Activated naive CD4-positive, alpha-beta T cell treated with anti-CD3 and anti-CD28 coated beads, Interleukin-2, amount 50 U/mL, for 72 hours (primary cell): ENCODE data around the gene IGSF22. TPM values are rescaled to one million over a fixed set of nuclear protein-coding genes. Genes with fewer than 3 reads are reported as not detected.

Experiments
- ATAC-seq, 2 donors: fragments of 150-1000 bp; cut with Tn5 transposase; 2 replicates each; pipeline ENCODE4 v1.10.0; 2021; ENCODE audit warnings: mild to moderate bottlenecking in 2 of 2, moderate library complexity in 2 of 2
- DNase-seq, 2 donors: peaks; one replicate each; pipeline ENCODE4 v3.0.0; 2021 to 2022; ENCODE audit warnings: low spot score in 2 of 2
- H3K27ac Mint-ChIP-seq, 2 donors: one replicate each; pipeline ENCODE4 v1.8.0; 2022; ENCODE audit warnings: mild to moderate bottlenecking in 2 of 2, mixed read lengths in 2 of 2
- H3K36me3 Mint-ChIP-seq, 2 donors: one replicate each; pipeline ENCODE4 v1.8.0; 2022; ENCODE audit warnings: mixed read lengths in 2 of 2
- H3K9me3 Mint-ChIP-seq, 2 donors: one replicate each; pipeline ENCODE4 v1.8.0; 2022; ENCODE audit warnings: mixed read lengths in 2 of 2
- total RNA-seq, 2 donors: library from RNA; stranded (reverse); gene quantifications; one replicate each; pipeline ENCODE4 v1.2.3, GENCODE V29; 2022

IGSF22 gene
- total RNA-seq, 2 donors from 2014 or later = 0.19 to 0.36 TPM

DNA sequence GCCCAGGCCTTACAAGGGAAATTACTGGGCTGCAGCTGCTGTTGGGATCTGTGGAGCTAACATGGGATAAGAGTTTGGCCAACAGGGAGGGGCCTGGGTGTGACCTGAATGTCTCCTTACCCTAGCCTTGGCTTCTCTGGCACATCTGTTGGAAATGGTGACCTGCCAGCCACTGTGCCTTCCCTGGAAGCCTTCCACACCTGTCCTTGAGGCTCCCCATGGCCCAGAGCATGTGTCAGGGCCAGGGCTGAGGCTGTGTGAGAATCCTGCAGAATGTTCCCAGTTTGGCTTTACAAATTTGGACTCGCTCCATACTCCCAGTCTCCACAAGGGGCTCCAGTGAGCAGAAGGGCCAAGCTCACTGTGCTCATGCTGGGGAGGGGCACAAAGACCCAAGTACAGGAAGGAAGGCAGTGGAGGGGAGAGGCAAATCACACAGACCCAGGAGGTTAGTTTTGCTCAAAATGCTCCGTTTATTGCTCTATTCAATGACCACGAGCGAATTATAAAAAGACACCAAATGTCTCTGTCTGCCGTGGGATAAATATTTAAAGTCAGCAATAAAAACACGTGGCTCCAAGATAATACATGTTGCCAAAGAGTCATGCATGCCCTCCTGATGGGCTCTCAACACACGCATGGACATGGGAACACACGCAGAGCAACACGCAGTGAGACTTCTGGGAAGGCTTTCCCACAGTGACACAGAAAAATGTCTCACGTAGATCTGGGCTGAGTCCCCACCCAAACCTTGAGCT is 1.7 kb upstream of the IGSF22 start:
- peak in 1 of 2 donors; percentile 66 for DNase-seq
- peak; percentile 71 to 74 for ATAC-seq
- Mint-ChIP-seq H3K9me3 (no peaks in the 10 kb centered on the region), H3K27ac (no peak overlapping the region), H3K36me3 (no peaks in the 10 kb centered on the region)

- Mint-ChIP-seq H3K27ac (no peak overlapping the region), H3K36me3 (no peaks in the 10 kb centered on the region), H3K9me3 (no peaks in the 10 kb centered on the region)
- ATAC-seq = no peak
- no peak for DNase-seq
Observed at GRCh38 chr11:18723991-18724390, 2.0 kb downstream of the IGSF22 start.

DNA sequence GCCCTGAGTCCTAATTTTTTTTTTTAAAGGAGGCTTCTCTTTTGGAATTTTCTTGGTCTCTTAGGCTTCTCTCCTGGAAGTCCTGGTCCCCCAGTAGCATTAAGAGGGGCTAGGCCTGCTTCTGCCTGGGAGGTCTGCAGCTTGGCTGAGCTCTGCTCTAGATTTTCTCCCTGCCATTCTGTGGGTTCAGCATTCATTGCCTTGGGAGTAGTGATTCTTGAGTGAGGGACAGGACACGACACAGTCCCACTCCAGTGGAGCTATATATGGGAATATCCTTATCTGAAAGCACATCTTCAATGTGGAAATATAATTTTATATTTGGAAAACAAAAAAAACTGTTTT is 3.7 kb downstream of the IGSF22 start:
- Mint-ChIP-seq H3K9me3 (no peaks in the 10 kb centered on the region), H3K27ac (peak overlapping the region in 1 of 2 donors; percentile 85), H3K36me3 (no peaks in the 10 kb centered on the region)
- ATAC-seq = no peak
- no peak for DNase-seq

- Mint-ChIP-seq H3K9me3 (no peaks in the 10 kb centered on the region), H3K27ac (peak overlapping the region; percentile 46 to 85), H3K36me3 (no peaks in the 10 kb centered on the region)
- peak; percentile 66 to 79 for ATAC-seq
- DNase-seq = peak; percentile 63 to 66
Observed at GRCh38 chr11:18721561-18722292, 4.3 kb downstream of the IGSF22 start.

DNA sequence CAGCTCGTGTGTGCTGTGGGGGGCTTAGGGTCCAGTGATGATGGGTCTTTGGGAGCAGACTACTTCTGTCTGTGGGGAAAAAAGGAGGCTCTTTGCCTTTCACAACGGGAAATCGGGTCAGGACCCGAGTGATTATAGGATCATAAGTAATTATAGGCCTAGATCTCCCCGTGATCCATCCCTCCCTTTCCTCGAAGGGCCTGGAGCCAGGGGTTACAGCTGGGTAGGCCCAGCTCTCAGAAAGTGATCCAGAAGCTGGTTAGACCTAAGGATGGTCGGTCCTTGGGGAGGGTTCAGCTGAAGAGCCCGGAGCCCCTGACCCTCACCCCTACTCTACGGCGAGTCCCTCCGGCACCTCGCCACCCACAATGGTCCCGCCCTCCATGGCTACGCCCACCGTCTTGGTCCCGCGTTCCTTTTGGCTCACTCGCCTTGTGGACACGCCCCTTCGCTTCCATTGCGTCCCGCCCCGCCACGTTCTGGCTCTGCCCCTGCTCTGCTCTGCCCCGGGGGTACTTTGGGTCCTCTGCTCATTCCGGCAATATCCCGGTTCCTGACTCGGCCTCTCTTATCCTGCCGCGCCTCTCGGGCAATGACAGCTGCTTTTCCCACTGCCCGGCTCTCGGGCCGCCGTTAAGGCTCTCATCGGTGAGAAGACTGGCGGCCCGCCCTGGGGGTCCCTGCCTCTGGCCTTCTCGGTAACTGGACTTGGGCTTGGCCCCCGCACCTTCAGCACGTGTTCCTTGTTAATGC is 5.0 kb downstream of the IGSF22 start:
- DNase-seq (peak; percentile 74 to 81), ATAC-seq (peak; percentile 86 to 95)
- H3K36me3 Mint-ChIP-seq = no peaks in the 10 kb centered on the region
- H3K9me3 Mint-ChIP-seq = no peaks in the 10 kb centered on the region
- peak overlapping the region in 1 of 2 donors; percentile 85 for H3K27ac Mint-ChIP-seq

DNA sequence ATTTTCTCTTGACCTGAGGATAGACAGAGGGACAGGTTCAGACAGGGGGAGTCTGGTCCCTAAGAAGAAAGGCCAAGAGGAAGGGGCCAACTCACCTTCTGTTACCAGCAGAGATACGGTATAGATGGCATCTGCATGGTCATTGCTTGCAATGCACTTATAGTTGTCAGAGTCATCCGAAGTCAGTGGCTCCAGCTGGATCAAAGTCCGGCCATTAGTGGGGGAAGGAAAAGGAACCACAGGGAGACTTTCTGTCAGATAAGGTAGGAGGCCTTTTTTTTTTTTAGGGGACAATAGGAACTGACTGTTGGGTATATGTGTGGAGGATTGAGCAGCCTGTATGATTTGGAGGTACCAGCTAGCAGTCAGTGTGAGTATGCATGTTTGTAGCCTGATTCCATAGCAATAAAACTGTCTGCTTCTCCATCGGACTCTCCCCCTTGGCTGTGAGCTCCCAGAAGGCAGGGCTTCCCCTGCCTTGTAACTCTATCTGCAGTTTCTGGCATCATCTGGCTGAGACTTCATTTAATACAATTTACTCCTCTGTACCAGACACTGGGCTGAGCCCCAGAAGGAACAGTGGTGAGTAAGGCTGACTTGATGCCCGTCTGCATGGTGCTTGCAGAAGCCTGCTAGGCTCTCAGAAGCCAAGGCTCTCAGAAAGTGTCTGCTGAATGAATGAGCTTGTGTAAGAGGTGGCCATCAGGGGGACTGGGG is 5.7 kb downstream of the IGSF22 start:
- DNase-seq (no peak), ATAC-seq (no peak)
- Mint-ChIP-seq H3K9me3 (no peaks in the 10 kb centered on the region), H3K27ac (no peak overlapping the region), H3K36me3 (no peaks in the 10 kb centered on the region)

DNA sequence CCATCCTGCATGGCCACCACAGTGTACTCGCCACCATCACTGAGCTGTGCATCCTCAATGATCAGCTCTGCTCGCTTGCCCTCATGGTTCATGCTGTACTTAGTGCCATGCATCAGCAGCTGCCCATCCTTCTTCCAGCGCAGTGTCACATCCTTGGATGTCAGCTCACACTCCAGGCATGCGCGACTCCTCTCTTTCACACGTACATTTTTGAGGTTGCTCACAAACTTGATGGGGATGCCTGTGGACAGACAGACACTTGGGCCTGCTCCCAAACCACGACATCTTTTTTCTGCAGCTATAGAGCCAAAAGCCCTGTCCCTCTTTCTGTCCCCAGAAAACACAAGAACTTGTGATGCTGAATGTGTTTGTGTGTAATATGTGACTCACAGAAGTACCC is 10.5 kb downstream of the IGSF22 start:
- DNase-seq (no peak), ATAC-seq (no peak)
- no peaks in the 10 kb centered on the region for H3K9me3 Mint-ChIP-seq
- H3K27ac Mint-ChIP-seq = no peak overlapping the region
- no peaks in the 10 kb centered on the region for H3K36me3 Mint-ChIP-seq

DNA sequence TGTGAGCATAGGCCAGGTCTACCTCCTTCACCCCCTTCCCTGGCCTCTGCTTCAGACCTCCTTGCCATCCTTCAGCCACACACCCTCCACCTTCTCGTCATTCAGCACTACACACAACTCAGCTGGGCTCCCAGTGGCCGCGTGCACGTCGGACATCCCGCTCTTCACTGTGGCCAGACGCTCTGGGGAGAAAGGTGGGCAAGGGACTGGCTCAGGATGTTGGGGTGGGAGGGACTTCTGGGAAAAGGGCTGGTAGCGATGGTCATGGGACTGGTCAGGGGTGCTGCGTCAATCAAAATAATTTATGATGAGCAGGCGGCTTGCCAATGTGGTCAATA is 11.6 kb downstream of the IGSF22 start:
- Mint-ChIP-seq H3K27ac (no peak overlapping the region), H3K36me3 (no peaks in the 10 kb centered on the region), H3K9me3 (no peaks in the 10 kb centered on the region)
- DNase-seq = no peak
- ATAC-seq = no peak

DNA sequence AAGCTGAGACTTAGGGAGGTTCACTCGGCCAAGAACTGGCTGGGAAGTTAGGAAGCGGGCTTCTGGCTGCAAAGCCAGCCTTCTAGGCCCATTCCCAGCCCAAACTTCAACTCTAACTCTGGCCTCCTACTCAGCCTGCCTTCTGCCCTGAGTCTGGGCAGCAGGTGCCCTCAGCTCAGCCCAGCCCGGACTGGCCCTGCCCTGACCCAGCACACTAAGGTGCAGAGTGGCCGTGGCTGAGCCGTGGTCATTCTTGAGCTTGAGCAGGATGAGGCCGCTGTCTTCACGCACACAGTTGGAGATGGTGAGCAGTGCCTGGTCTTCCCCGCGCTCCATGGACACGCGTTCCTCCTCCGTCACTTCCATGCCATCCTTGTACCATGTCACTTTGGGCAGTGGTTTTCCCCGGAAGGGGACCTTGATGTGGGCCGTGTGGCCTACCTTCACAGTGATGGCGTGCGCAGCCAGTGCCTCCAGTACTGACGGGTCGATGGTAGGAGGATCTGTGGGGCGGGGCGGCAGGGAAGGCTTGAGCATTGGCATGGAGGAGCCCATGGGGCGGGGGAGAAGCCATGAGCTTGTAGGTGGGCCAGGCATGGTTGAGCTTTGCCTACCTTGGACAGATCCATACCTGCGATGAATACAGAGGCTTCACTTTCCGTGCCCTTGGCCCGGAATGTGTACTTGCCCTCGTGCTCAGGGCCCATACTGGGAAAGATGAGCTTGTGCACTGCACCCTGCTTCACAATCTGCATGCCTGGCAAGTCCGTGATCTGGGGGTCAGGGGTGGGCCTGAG is 12.1 kb downstream of the IGSF22 start:
- no peaks in the 10 kb centered on the region for H3K36me3 Mint-ChIP-seq
- H3K27ac Mint-ChIP-seq = no peak overlapping the region
- no peak for DNase-seq
- ATAC-seq = no peak
- H3K9me3 Mint-ChIP-seq = no peaks in the 10 kb centered on the region

- ATAC-seq (no peak), DNase-seq (no peak)
- no peak overlapping the region for H3K27ac Mint-ChIP-seq
Observed at GRCh38 chr11:18710545-18710944, 15.4 kb downstream of the IGSF22 start.

DNA sequence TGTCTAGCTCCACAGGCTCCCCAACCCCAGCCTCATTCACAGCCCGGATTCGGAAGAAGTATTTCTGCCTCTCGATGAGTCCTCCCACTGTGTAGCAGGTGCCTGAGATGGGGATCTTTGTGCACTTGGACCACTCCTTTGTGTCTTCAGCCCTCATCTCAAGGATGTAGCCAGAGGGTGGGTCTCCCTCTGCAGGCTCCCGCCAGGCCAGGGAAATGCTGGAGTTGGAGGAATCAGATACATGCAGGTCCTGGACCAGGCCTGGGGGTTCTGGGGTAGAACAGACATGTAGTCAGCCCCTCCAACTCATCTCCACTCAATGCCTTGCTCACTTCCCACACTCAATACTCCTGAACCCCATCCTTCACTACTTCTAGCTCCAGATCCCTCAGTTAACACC is 16.6 kb downstream of the IGSF22 start:
- no peaks in the 10 kb centered on the region for H3K36me3 Mint-ChIP-seq
- DNase-seq = no peak
- ATAC-seq = no peak
- H3K9me3 Mint-ChIP-seq = no peaks in the 10 kb centered on the region
- no peak overlapping the region for H3K27ac Mint-ChIP-seq

More at GRCh38 chr11:18710545-18710944, 15.4 kb downstream of the IGSF22 start:
- Mint-ChIP-seq H3K36me3 (no peaks in the 10 kb centered on the region), H3K9me3 (no peaks in the 10 kb centered on the region)

- no peak for DNase-seq
- Mint-ChIP-seq H3K9me3 (no peaks in the 10 kb centered on the region), H3K27ac (no peak overlapping the region), H3K36me3 (no peaks in the 10 kb centered on the region)
- ATAC-seq = no peak
Observed at GRCh38 chr11:18707811-18708340, 18.1 kb downstream of the IGSF22 start.

DNA sequence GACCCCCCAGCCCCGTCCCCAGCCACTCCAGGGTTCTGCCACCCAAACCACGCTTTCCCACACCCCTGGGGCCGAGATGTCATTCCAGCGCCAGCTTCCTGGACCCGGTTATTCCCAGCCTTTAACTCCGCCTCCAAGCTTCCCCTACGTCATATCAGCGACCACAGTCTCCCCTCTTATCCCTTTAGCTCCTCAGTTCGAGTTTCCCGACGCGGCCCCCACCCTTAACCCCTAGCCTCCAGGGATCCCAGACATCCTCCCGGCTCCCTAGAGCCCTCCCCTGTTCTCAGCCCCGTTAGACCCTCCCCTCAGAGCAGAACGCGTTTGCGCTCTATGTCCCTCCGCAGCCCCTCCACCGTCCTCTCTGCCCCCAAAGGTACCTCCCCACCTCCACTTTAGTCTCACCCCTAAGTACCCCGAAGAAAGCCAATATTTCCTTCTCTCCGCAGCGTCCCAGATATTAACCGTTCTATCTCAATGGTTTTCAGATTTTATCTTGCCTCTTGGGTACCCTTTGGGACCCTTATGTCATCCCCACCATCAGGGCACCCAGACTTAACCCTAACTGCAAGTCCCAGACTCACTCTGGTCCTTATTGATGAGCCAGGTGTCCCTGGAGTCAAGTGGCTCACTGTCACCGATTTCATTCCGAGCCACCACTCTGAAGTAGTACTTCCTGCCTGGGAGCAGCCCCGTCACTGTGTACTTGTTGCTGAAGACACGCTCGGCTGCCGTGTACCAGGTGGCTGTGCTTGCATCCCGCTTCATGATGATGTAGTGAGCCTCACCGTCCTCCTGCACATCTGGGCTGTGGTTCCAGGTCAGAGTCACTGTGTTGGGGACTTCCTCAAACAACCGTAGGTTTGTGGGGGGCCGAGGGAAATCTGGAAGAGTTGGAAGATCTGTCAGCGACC is 19.4 kb downstream of the IGSF22 start:
- peak in 1 of 2 donors; percentile 35 for DNase-seq
- no peaks in the 10 kb centered on the region for H3K9me3 Mint-ChIP-seq
- ATAC-seq = peak; percentile 63 to 72
- H3K27ac Mint-ChIP-seq = peak overlapping the region; percentile 23 to 94
- H3K36me3 Mint-ChIP-seq = no peaks in the 10 kb centered on the region

DNA sequence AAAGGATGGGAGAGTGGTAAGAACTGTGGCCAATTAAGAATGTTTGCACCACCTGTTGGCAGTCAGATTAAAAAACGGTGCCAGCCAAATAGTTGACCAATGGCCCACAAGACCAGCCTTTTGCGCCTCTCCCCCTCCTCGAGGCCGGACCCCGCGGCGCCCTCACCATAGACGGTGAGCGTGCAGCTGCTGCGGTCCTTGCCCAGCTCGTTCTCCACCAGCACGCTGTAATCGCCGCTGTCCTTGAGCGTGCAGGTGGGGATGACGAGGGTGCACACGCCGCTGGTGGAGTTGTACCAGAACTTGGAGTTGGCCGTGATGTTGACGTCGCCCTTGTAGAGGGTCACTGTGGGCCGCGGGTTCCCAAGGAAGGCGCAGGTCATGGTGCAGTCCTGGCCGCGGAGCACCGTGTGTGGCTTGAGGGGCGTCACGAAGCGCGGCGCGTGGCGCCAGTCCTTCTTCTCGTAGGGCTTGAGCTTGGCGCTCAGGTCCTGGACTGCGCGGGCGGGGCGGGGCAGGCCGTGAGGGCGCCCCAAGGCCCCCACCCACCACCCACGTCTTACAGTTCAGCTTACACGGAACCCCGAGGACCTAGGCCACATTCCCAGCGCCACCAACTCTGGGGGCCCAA is 20.2 kb downstream of the IGSF22 start:
- peak; percentile 53 to 62 for ATAC-seq

DNA sequence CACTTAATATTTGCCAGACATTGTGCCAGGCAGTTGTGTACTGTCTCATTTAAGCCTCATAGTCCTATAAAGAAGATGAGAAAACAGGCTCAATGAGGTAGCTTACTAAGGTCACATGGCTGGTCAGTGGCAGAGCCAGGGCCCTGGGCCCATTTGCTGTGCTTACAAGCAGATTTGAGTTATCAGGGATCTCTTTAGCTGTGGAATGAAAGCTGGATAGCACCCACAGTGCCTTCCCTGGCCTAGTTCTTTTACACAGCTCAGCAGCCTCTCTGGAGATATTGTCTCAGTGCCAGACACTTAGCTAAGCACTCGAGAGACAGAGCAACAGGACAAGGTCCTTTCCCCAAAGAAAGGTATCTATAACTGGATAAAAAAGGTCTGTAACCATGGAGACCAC is 21.3 kb downstream of the IGSF22 start:
- no peak overlapping the region for H3K27ac Mint-ChIP-seq
- DNase-seq (no peak), ATAC-seq (no peak)
- no peaks in the 10 kb centered on the region for H3K9me3 Mint-ChIP-seq
- H3K36me3 Mint-ChIP-seq = no peaks in the 10 kb centered on the region

More for the DNA sequence above, 20.2 kb downstream of the IGSF22 start:
- Mint-ChIP-seq H3K9me3 (no peaks in the 10 kb centered on the region), H3K36me3 (no peaks in the 10 kb centered on the region), H3K27ac (no peak overlapping the region)
- no peak for DNase-seq
